COLO668 (cell line): ENCODE data around the gene STX8.
"Not testable (repeated sequence)": the region's sequence is repeated elsewhere in the genome, so short reads cannot be mapped to it uniquely, and the experiment has no call there.

Source experiments
- DNase-seq: peaks from one replicate; lab custom pipeline; 2025; ENCODE audit not compliant: unreplicated experiment; lab: John Stamatoyannopoulos, UW

Gene STX8

GRCh38 chr17:9512323-9513168 is 63.1 kb downstream of the STX8 start:
- no peak for DNase-seq

- no peak for DNase-seq
Measured at GRCh38 chr17:9509236-9509816, 66.3 kb downstream of the STX8 start.

GRCh38 chr17:9499041-9499440 is 76.6 kb downstream of the STX8 start:
- no peak for DNase-seq

GRCh38 chr17:9498490-9498889 is 77.1 kb downstream of the STX8 start:
- no peak for DNase-seq

GRCh38 chr17:9488556-9488955 is 87.1 kb downstream of the STX8 start:
- DNase-seq, result no peak

GRCh38 chr17:9487406-9487805 is 88.2 kb downstream of the STX8 start:
- DNase-seq, result no peak

- DNase-seq, result no peak
Measured at GRCh38 chr17:9484789-9485188, 90.8 kb downstream of the STX8 start.

- no peak for DNase-seq
Measured at GRCh38 chr17:9479964-9480363, 95.7 kb downstream of the STX8 start.

- no peak for DNase-seq
Measured at GRCh38 chr17:9478889-9479288, 96.7 kb downstream of the STX8 start.

- DNase-seq, result no peak
Measured at GRCh38 chr17:9475101-9475658, 100.4 kb downstream of the STX8 start.

GRCh38 chr17:9473711-9474110 is 101.9 kb downstream of the STX8 start:
- DNase-seq, result no peak

GRCh38 chr17:9472541-9472940 is 103.1 kb downstream of the STX8 start:
- no peak for DNase-seq

- DNase-seq, result no peak
Measured at GRCh38 chr17:9472094-9472493, 103.5 kb downstream of the STX8 start.

- DNase-seq, result no peak
Measured at GRCh38 chr17:9470171-9470570, 105.4 kb downstream of the STX8 start.

- no peak for DNase-seq
Measured at GRCh38 chr17:9468937-9469336, 106.7 kb downstream of the STX8 start.

- DNase-seq, result no peak
Measured at GRCh38 chr17:9468532-9468931, 107.1 kb downstream of the STX8 start.

- DNase-seq, result no peak
Measured at GRCh38 chr17:9467518-9467917, 108.1 kb downstream of the STX8 start.

GRCh38 chr17:9465210-9465921 is 110.3 kb downstream of the STX8 start:
- DNase-seq, result no peak

GRCh38 chr17:9457005-9457404 is 118.6 kb downstream of the STX8 start:
- DNase-seq, result no peak

- DNase-seq, result no peak
Measured at GRCh38 chr17:9456330-9456729, 119.3 kb downstream of the STX8 start.

- DNase-seq, result no peak
Measured at GRCh38 chr17:9451934-9452333, 123.7 kb downstream of the STX8 start.

GRCh38 chr17:9447298-9447697 is 128.3 kb downstream of the STX8 start:
- not testable (repeated sequence) for DNase-seq
